ENCODE measurements around the gene VAMP7. TPM values are rescaled to one million over a fixed set of nuclear protein-coding genes. Genes with fewer than 3 reads are reported as not detected.

VAMP7 gene
- total RNA-seq, 6 experiments from 2014 or later = 20.5 to 27.7 (median 24.8) TPM

DNA sequence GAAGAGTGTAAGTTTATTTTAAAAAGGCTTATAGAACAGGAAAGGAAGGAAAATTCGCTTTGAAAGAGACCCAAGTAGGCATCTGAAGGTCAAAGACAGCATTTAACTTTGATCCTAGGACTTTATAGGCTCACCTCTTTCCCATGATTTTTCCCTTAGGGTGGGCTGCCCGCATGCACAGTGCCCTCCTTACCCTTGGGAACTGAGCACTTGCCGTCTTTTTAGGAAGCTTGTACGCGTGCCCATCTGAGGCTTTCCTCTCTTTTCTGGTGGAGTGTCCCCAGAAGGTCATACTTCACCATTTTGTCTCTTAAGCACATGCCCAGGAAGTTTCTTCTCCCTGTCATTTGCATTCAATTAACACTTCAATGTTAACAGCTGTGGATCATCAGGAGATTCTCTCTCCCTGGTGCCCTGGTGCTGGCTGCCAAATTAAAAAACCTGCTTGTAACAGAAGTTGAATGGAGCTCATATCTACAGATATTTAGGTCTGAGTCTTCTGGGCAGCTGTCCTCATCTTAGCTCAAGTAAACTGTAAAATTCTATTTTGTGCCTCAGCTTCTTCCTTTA is 78.0 kb downstream of the VAMP7 start:
- H3K4me3 ChIP-seq = no peak overlapping the region
- H3K4me1 ChIP-seq = no peaks in the 10 kb centered on the region
- 56% methylated on average over 5 of the region's 5 CpGs for WGBS (ENCODE audit: insufficient coverage, low coverage, low lambda C conversion rate, missing lambda C conversion rate)
- no peak for ATAC-seq
- no peaks in the 10 kb centered on the region for H3K36me3 ChIP-seq
- no peak for DNase-seq
- no peak overlapping the region for H3K27ac ChIP-seq
- TF ChIP-seq, protein P1, sequence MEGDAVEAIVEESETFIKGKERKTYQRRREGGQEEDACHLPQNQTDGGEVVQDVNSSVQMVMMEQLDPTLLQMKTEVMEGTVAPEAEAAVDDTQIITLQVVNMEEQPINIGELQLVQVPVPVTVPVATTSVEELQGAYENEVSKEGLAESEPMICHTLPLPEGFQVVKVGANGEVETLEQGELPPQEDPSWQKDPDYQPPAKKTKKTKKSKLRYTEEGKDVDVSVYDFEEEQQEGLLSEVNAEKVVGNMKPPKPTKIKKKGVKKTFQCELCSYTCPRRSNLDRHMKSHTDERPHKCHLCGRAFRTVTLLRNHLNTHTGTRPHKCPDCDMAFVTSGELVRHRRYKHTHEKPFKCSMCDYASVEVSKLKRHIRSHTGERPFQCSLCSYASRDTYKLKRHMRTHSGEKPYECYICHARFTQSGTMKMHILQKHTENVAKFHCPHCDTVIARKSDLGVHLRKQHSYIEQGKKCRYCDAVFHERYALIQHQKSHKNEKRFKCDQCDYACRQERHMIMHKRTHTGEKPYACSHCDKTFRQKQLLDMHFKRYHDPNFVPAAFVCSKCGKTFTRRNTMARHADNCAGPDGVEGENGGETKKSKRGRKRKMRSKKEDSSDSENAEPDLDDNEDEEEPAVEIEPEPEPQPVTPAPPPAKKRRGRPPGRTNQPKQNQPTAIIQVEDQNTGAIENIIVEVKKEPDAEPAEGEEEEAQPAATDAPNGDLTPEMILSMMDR (IDR thresholded peaks at IDR 0.05) = no peak
- no peak for TF ChIP-seq POLR2A (IDR thresholded peaks at IDR 0.05)
- intact Hi-C loops (cut with DNase I) = no loop called here
- H3K9me3 ChIP-seq = no peaks in the 10 kb centered on the region
- no peaks in the 10 kb centered on the region for H3K27me3 ChIP-seq

DNA sequence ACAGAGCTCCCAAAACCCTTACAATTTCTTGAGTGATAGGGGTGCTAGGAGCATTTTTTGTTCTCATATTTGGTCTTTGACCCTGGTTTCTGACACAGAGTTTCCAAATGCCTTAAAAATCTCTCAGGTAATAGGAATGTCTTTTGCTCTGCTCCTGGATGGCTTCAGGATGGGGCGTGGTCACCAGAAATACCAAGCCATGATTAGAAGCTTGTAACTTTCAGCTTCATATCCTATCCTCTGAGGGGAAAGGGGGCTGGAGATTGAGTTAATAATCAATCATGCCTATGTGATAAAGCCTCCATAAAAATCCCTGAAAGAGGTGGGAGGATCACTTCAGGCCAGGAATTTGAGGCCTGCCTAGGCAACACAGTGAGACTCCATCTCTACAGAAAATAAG is 81.8 kb downstream of the VAMP7 start:
- DNase-seq (no peak), ATAC-seq (no peak)
- Histone ChIP-seq H3K4me3 (no peak overlapping the region), H3K27me3 (no peaks in the 10 kb centered on the region), H3K36me3 (no peaks in the 10 kb centered on the region), H3K27ac (no peak overlapping the region), H3K9me3 (no peaks in the 10 kb centered on the region), H3K4me1 (no peaks in the 10 kb centered on the region)
- TF ChIP-seq, protein P1 (IDR thresholded peaks at IDR 0.05) = no peak
- TF ChIP-seq POLR2A (IDR thresholded peaks at IDR 0.05) = no peak
- intact Hi-C loops (cut with DNase I) = no loop called here
- WGBS (ENCODE audit: insufficient coverage, low coverage, low lambda C conversion rate, missing lambda C conversion rate) = 55% methylated on average over 1 of the region's 1 CpG

DNA sequence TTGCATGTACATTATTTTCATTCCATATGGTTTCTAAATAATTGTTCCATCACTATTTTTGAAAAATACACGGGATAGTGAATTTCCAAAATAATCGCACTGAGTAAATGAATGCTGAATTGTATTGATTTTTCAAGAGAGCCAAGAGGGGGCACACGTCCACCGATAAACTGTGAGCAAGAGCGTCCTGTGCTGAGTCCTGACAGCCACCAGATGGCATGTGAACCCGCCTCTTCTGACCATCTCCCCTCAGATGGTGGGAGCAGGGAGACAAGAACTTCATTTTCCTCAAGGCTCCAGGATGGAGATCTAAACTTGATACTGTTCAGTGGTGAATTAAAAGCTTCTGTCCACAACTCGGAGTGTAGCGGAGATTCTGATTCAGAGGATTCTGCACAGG is 85.7 kb downstream of the VAMP7 start:
- Histone ChIP-seq H3K4me3 (no peak overlapping the region), H3K4me1 (no peaks in the 10 kb centered on the region), H3K36me3 (no peaks in the 10 kb centered on the region), H3K27ac (no peak overlapping the region), H3K9me3 (no peaks in the 10 kb centered on the region), H3K27me3 (no peaks in the 10 kb centered on the region)
- ATAC-seq (peak; percentile 46 to 79 (median 73)), DNase-seq (no peak)
- intact Hi-C loops (cut with DNase I) = no loop called here
- WGBS (ENCODE audit: insufficient coverage, low coverage, low lambda C conversion rate, missing lambda C conversion rate) = 35% methylated on average over 6 of the region's 8 CpGs
- TF ChIP-seq, protein P1 (IDR thresholded peaks at IDR 0.05) = peak; percentile 27 to 33 (median 31)
- no peak for TF ChIP-seq POLR2A (IDR thresholded peaks at IDR 0.05)

DNA sequence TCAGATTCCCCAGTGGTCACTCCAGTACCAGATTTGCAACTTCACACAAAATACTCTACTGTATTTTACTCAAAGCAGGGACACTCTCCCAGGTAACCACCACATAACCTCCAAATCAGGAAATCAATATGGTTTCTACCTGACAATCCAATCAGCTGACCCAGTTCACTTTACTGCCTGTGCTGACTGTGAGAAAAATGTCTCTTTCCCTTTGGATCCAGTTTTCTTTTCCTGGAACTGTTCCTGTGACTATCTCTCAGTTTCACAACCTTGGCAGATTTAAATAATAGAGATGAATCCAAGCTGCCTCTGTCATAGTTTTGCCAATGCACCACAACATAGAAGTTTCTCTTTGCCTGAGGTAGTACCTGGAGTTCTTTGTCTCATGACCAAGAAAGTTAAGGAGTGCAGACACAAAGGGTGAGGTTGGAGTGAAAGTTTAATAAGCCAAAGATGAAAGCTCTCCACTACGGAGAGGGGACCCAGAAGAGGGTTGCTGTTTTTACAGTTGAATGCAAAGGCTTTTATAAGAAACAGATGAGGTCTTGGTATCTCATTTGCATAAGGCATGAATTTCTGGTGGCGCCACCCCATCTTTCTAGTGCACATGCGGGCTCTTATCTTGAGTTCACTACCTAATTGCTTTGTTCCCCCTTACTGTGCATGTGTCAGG is 86.6 kb downstream of the VAMP7 start:
- H3K27ac ChIP-seq = no peak overlapping the region
- no peaks in the 10 kb centered on the region for H3K4me1 ChIP-seq
- intact Hi-C loops (cut with DNase I) = no loop called here
- no peaks in the 10 kb centered on the region for H3K9me3 ChIP-seq
- TF ChIP-seq POLR2A (IDR thresholded peaks at IDR 0.05) = no peak
- TF ChIP-seq, protein P1 (IDR thresholded peaks at IDR 0.05) = no peak
- H3K36me3 ChIP-seq = no peaks in the 10 kb centered on the region
- DNase-seq (no peak), ATAC-seq (peak in 3 of 4 donors; percentile 45 to 59 (median 53))
- H3K27me3 ChIP-seq = no peaks in the 10 kb centered on the region
- H3K4me3 ChIP-seq = no peak overlapping the region
- WGBS (ENCODE audit: insufficient coverage, low coverage, low lambda C conversion rate, missing lambda C conversion rate) = 43% methylated on average over 3 of the region's 3 CpGs

Data from right lobe of liver (tissue), 6 donors.